Hypothalamus (tissue), 51 donors: ENCODE results near the gene C19orf53.
A peak's percentile ranks its signal among the peaks of the same experiment; 100 is the strongest.

Source experiments
- DNase-seq, 51 donors: peaks; one replicate each; lab custom pipeline; 2025; lab: John Stamatoyannopoulos, UW

Gene C19orf53

DNA sequence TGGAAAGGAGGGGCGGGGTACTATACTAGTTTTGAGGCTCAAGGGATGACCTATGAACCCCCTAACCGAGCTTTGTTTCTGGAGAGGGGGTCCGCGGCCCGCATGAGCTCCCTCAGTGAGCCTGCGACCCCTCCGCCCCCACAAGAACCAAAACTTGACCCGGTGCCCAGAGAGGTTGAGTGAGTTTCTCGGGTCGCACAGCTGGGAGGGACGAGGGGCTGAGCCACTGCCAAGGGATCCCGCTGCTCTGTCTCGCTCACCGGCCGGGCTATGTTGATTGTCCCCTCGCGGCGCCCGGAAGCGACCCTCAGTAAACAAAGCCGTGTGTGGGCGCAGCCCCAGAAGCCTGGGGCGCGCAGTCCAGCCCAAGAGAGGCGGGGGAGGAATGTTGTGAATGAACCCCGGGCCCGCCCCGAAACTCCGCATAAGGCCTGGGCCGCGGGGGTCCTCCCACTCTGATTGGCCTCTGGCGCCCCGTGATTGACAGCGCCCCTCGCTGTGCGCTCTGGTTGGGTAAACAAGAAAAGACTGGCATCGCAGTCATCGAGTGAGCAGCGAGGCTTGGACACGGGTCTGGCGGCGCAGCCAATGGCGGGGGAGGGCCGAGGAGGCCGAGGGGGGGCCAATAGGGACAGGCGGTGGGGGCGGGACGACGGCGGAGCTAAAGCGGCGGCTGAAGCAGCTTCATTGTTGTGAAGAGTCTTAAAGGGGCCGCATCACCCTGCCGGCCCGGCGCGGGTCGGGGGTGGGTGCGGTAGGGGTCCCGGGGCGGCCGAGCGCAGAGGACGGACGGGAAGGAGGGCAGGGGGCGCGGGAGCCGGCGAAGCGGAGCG, 20.7 kb downstream of the C19orf53 start, which contains the start of gene ZSWIM4:
Gene ZSWIM4, plus strand, starts transcription at position 687 of the 833 bp plus-strand sequence. CDS start 206 bp downstream, outside the sequence.
- DNase-seq = peak; percentile 61 to 99 (median 97)

DNA sequence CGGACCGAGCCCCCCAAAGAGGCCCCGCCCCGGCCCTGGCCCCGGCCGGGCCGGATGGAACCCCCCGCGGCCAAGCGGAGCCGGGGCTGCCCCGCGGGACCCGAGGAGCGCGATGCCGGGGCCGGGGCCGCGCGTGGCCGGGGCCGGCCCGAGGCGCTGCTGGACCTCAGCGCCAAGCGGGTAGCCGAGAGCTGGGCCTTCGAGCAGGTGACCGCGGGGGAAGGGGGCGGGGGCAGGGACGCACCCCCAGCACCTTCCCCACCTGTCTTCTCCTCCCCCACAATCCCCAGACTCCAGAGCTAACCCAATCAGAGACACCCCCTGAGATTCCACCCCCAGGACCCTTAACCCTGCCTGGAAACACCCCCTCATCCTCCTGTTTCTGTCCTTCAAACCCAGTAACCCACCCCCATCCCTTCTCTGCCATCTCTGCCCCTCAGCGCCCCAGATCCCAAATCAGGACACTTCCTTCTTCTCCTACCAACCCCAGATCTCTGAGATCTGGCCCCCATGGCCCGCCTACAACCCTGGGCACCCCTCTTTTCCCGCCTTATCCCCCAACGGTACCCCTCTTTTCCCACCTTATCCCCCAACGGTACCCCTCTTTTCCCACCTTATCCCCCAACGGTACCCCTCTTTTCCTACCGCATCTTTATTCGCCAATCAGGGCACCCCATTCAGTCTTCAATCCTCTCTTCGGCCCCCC, 21.5 kb downstream of the C19orf53 start:
- peak in 7 of 51 donors; percentile 22 to 49 (median 34) for DNase-seq

- DNase-seq = peak in 10 of 51 donors; percentile 7 to 32 (median 23)
Measured at GRCh38 chr19:13796301-13797057, 22.2 kb downstream of the C19orf53 start.

DNA sequence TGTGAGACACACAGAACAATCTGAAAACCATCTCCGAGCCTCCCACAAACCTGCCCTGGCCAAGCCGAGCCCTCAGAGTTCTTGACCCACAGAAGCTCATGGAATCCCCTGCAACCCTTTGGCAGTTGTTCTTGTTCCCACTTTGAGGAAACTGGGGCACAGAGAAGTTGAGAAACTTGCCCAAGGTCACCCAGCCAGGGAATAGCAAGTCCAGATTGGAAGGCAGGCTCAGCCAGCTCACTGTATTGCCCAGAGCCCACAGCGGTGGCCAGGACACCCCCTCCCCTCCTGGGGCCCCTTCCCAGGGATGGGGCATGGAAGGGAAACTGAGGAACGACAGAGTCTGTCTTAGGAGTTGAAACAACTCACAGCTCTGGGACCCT, 22.8 kb downstream of the C19orf53 start:
- DNase-seq = no peak

- no peak for DNase-seq
Measured at GRCh38 chr19:13797870-13798269, 23.6 kb downstream of the C19orf53 start.

DNA sequence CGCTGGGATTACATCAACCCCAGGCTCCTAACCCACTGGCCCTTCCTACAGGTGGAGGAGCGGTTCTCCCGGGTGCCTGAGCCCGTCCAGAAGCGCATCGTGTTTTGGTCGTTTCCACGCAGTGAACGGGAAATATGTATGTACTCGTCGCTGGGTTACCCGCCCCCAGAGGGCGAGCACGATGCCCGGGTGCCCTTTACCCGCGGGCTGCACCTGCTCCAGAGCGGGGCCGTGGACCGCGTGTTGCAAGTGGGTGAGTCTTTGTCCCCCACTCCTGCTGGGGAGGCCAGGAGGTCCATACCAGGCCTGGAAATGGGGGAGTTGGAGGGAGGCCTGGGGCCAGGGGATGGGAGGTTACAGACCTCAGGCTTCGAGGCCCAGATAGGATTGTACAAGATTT, 25.4 kb downstream of the C19orf53 start:
- no peak for DNase-seq

GRCh38 chr19:13803038-13803437, 28.8 kb downstream of the C19orf53 start:
- DNase-seq = no peak

DNA sequence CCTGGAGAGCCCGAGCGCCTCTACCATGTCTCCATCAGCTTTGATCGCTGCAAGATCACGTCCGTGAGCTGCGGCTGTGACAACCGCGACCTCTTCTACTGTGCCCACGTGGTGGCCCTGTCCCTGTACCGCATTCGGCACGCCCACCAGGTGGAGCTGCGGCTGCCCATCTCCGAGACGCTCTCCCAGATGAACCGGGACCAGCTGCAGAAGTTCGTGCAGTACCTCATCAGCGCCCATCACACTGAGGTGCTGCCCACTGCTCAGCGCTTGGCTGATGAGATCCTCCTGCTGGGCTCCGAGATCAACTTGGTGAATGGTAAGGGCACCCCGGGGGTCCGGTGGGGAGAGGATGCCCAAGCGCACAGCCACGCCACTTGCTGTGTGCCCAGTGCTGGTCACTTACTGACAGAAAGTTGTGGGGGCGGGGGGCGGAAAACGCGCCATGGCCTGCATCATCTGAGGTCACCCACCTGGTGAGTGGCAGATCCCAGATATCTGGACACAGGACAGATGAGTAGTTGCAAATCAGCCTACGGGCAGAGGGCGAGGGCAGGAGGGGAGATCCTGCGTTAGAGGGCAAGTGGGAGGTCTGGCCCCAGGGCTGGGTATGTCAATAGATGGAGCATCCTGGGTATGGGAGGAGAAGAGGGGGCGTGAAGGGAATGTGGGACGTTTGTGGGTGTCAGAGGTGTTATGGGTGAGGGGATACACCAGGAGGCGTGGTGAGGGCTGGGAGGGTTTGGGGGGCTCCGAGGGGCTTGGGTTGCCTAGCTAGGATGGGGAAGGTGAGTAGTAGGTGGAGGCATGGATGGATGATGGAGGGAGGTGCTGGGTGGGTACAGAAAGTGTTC, 30.8 kb downstream of the C19orf53 start:
- DNase-seq = peak in 5 of 51 donors; percentile 5 to 35 (median 14)

DNA sequence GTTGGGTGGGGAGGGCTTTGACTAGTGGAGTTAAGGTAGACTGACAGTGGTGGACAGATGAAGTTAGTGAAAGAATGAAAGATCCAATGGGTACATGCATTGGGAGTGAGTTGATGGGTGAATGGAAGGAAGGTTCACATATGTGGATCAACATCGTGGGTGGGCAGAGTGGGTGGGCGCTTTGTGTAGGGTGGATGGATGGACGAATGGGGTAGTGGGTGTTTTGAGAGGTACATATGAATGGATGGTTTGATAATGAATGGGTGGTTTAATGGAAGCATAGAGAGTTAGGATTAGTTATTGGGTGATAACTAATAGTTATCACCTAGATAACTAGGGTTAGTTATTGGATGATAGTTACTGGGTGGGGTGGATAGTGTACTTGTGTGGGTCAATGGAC, 32.5 kb downstream of the C19orf53 start:
- no peak for DNase-seq

DNA sequence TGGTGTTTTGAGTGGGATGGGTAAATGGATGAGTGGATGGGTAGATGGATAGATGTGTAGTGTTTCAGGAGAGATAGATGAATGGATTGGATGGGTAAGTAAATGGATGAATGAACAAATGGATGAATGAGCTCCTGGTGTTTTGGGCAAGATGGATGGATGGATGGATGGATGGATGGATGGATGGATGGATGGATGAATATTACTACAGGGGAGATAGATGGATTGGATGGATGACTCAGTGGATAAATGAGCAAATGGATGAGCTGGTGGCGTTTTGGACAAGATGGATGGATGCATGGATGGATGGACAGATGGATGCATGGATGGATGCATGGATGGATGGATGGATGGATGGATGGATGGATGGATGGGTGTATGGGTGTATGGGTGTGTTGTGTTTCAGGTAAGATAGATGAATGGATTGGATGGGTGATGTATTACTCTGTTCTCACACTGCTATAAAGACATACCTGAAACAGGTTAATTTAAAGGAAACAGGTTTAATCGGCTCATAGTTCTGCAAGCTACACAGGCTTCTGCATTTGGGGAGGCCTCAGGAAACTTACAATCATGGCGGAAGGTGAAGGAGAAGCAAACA, 33.3 kb downstream of the C19orf53 start:
- no peak for DNase-seq

GRCh38 chr19:13808856-13809255, 34.6 kb downstream of the C19orf53 start:
- no peak for DNase-seq

- no peak for DNase-seq
Measured at GRCh38 chr19:13812544-13812943, 38.3 kb downstream of the C19orf53 start.

- DNase-seq = no peak
Measured at GRCh38 chr19:13813147-13813546, 38.9 kb downstream of the C19orf53 start.

DNA sequence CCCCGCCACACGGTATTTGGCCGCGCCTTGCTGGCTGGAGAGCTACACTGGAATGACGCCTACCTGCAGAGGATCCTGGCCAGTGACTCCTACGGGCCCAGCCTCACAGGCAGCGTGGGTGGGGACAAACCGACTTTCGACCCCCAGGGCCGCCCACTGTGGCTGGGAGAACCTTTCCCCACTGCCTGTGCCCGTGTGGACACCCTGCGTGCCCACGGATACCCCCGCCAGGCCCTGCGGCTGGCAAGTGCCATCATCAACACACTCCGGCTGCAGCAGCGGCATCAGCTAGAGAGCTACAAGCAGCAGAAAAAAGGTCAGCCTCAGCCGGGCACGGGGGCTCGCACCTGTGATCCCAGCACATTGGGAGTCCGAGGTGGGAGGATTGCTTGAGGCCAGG, 40.3 kb downstream of the C19orf53 start:
- no peak for DNase-seq

DNA sequence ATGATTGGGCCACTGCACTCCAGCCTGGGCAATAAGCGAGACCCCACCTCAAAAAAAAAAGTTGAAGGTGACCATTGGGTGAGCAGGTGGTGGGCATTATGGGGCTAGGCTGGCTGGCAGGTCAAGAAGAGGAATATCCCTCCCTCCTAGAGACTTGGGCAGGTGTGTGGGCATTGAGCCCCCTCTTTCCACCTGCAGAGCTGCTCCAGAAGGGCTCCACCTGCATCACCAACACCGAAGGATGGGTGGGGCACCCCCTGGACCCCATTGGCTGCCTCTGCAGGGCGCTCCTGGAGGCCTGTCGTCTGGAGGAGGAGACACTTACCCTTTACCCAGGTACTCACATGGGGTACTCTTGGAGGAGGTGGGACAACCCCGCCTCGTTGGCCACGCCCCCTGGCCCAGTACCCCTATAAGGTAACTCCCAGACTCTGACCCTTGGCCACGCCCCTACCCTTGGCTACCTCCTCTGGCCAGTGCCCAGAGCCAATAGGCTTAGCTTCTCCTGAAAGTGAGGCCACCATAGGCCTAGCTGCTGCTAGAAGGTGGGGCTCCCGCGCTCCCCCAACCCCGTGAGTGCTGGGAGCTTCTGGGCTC, 42.9 kb downstream of the C19orf53 start:
- no peak for DNase-seq

GRCh38 chr19:13817615-13818371, 43.5 kb downstream of the C19orf53 start:
- peak in 2 of 51 donors; percentile 12 to 17 for DNase-seq

DNA sequence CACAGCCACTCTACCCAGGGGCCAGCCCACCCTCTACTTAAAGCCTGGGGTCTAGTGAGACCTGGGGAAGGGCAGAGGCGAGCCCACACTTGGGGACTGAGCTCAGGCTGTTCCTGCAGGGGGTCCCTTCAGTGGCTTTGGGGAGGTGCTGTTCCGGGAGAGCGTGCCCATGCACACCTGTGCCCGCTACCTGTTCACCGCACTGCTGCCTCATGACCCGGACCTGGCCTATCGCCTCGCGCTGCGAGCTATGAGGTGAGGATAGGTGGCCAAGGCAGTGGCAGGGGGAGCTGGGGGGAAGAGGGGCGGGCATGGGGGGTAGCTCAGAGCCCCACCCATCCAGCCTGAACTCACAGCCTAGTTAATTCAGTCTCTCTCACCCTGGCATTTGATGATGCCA, 45.0 kb downstream of the C19orf53 start:
- DNase-seq = no peak

DNA sequence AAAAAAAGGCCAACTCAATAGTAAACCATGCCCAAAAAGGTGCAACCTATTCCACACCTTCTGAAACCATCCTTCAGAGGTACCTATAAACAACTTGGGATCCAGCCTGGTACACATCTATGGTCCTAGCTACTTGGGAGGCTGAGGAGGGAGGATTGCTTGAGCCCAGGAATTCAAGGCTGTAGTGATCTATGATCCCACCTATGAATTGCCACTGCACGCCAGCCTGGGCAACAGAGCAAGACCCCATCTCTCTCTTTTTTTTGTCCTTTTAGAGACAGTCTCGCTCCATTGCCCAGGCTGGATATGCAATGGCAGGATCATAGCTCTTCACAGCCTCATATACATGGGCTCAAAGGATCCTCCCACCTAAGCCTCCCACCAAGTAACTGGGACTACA, 47.0 kb downstream of the C19orf53 start:
- DNase-seq = no peak

DNA sequence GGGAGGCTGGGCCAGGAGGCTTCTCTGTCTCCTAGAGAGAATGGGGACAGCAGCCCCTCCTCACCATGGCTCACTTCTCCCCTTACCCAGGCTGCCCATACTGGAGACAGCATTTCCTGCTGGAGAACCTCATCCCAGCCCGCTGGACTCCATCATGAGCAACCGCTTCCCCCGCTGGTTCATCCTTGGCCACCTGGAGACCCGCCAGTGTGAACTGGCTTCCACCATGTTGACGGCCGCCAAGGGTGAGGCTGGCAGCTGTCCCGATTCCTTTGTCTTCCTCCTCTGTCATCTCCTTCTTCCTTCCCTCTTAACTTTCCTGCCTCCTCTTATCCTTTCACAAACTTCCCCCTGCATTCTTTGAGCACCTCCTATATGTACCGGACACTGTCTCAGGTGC, 49.0 kb downstream of the C19orf53 start:
- peak in 17 of 51 donors; percentile 10 to 69 (median 27) for DNase-seq
